ENCODE data around the gene ACO2.

The ACO2 gene

DNA sequence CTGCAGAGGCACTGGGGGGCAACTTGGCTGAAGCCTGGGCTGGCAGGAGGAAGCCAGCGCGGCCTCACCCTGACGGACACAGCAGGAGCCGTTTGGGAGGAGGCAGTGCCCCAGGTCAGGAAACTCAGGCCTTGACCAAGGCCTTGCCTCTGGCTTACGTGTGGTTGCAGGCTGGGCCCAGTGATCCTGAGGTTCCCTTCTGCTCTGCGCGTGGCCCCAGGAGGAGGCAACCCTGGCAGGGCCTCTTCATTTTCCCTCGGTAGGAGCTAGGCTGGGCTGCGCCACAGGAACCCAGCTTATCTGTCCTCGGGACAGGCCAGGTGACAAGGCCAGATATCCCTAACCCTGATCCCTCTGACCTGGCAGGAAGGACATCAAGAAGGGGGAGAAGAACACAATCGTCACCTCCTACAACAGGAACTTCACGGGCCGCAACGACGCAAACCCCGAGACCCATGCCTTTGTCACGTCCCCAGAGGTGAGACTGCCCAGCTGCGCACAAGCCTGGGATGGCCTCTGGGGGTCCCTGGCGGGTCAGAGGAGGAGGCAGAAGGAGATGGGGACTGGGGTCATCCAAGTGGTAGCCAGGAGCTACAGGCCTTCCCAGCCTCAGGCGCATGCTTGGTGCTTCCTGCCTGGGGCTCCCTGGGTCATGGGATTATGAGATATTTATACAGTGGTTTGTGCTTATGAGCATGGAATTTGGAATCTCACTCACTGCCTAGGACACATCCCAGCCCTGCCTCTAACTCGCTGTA is 54.7 kb downstream of the ACO2 start:
- no peak for DNase-seq (ENCODE audit: low read depth in 2 of 2)

DNA sequence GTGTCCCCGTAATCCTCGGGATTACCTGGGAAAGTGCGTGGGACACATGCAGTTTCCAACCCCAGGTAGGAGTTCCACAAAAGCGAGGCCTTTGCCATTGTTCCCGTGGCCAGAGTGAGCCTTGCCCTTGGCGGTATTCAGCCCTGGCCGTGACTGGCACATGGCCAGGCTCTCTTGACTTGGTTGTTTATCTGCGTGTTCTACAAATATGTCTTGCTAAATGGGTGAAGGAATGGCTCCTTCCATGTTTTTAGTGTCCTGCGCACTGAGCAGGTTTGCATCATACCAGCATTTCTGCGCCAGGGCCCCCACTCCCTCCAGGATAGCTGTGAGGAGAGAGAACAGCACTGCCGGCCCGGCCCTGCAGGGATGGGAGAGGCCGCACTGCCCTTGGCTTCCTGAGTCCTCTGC is 55.3 kb downstream of the ACO2 start:
- no peak for DNase-seq (ENCODE audit: low read depth in 2 of 2)

DNA sequence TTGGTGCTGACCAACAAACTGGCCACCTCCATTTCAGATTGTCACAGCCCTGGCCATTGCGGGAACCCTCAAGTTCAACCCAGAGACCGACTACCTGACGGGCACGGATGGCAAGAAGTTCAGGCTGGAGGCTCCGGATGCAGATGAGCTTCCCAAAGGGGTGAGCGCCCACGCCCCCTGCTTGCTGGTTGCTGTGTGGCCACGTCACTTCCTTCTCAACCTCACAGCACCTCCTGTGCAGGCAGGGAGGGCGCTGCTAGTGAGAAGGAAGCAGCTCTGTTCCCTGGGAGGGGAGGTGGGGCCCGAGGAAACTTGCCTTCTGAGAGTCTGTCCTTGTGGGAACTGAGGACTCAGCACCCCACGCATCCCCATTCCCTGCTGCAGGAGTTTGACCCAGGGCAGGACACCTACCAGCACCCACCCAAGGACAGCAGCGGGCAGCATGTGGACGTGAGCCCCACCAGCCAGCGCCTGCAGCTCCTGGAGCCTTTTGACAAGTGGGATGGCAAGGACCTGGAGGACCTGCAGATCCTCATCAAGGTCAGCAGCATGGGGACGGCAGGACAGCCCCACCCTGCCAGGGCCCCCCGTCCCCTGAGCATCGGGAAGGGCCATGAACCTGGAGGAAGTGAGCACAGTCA is 56.0 kb downstream of the ACO2 start:
- DNase-seq (ENCODE audit: low read depth in 2 of 2) = peak; percentile 30 to 36

GRCh38 chr22:41525450-41526225 is 56.7 kb downstream of the ACO2 start:
- DNase-seq (ENCODE audit: low read depth in 2 of 2) = no peak

GRCh38 chr22:41526226-41526829 is 57.4 kb downstream of the ACO2 start:
- DNase-seq (ENCODE audit: low read depth in 2 of 2) = no peak

DNA sequence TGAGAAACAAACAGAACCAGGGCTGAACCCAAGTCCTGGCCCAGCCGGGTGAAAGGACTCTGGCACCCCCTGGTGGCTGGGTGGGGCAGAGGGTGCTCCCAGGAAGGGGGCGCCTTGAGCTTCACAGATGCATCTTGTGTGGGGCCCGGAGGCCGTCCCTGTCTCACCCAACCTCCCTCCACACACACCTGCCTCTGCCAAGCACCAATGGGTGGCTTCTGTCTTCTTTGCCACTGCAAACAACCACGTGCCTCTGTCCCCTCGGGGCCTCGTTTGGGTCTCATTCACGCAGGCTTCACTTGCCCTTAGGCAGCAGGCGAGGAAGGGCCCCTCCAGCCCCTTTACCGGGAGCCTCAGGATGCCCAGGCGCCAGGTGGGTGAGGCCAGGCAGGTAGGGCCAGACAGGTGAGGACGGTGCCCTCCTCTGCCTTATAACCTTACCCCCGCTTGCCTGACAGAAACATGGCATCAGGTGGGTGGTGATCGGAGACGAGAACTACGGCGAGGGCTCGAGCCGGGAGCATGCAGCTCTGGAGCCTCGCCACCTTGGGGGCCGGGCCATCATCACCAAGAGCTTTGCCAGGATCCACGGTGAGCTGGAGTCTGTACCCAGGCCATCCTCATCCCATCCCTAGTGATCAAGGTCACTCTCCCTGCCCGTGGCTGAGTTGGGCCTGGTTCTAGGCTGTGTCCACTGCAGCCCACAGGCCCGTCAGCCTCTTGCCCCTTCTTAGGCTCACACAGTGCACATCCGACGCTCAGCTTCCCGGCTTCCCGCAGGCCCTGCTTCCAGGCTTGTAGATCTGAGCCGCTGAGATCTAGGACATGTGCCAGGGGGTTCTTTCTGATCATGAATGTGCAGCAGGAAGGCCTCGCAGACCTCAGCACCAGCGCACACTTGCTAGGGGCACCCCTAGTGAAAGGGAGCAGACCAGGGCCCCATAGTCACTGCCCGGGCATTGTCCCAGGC is 58.2 kb downstream of the ACO2 start:
- DNase-seq (ENCODE audit: low read depth in 2 of 2) = peak; percentile 26 to 30

- no peak for DNase-seq (ENCODE audit: low read depth in 2 of 2)
Observed at GRCh38 chr22:41528132-41528766, 59.3 kb downstream of the ACO2 start.

DNA sequence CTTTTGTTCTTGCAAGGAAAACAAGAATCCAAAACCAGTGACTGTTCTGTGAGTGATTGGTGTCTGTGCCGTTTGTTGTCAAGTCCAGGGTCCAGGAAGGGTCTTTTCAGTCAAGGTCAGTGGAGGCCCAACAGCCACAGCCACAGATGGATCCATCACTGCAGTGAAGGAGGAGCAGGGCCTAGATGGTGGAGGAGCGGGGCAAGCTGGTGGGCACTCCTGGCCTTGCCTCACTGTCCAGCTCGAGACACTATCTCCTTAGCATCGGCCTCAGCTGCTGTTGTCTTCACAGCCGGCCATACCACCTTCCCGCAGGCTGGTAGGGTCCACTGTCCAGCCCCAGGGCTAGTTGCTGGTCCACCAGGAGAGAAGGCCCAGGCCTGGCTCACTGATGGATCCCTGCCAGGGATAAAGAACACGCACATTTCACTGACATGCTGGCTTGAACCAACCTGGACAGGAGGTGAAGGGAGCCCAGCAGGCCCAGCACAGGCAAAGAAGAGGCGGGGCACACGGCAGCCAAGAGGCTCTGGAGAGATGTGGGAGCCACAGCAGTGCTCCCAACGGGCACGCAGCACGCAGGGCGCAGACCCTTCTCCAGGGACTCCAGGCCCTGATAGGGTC is 60.1 kb downstream of the ACO2 start:
- DNase-seq (ENCODE audit: low read depth in 2 of 2) = no peak

- no peak for DNase-seq (ENCODE audit: low read depth in 2 of 2)
Observed at GRCh38 chr22:41530890-41531714, 62.2 kb downstream of the ACO2 start.

DNA sequence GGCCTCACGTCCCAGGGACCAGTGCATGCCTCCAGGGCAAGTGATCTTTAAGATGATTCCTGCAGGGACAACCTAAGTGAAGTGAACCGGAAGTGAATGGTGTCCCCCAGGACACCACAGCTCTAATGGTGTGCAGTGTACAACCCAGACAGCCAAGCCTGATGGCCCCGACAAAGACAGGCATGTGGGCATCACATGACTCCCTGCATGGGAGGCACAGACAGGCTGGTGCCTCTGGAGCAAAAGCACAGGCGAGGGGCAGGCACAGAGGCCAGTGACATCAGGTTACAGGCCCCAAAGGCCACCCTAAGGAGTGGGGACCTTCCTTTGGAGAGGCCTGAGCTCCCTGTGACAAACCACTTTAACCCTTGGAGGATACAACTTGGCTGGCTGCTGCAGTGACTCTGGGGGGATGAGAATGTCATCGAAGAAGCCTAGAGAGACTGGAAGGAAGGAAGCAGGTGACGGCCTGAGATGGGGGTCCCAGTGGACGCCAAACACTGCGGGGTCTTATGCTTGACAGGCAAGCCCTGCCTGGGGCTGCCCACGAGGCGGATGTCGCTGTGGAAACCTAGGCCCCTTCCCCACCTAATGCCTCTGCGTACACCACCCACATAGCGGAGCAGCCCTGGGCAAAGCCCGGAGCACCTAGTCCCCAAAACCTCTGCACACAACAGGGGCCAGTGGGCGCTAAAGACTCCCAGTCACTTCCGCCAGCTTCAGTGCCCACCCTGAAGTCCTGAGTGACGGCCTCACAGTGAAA is 63.0 kb downstream of the ACO2 start:
- no peak for DNase-seq (ENCODE audit: low read depth in 2 of 2)

DNA sequence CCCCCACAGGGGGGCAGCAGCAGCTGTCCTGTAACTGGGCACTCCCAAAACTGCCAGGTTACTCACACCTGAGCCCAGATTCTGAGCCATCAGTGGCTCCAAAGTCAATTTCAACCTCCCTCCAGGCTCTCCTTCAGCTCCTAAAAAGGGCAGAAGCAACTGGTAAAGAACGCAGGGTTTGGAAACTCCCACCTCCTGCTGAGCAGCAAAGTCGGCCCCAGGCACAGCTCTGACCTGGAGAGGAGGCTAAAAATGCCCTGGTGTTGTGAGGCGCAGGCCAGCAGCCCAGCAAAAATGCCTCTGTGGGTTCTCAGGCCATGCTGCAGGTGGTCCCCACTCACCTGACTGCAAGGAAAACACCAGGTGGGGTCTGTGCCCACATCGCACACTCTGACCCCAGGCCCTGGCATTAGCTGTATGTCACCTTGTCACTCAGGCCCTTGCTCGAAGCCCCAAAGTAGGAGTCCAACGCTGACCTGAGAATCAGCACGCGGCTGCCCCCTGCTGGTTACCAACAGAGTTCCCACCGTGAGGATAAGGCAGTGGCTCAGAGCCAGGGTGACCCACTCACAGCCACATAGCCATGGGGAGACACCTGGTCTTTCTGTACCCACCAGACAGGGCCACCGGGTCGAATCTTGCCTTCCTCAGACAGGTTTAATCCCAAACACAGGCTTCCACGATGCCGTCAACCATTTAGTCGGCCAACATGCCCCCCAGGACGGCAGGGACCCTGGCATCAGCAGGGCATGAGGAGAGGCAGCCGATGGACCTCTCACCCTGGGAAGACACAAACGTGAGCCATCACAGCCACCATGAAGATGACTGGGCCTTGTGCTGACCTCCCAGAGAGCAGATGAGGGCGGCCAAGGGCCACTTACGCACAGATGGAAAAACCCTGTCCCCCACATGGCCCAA is 64.2 kb downstream of the ACO2 start:
- peak in 1 of 2 donors; percentile 18 for DNase-seq (ENCODE audit: low read depth in 2 of 2)

GRCh38 chr22:41534219-41534618 is 65.3 kb downstream of the ACO2 start:
- no peak for DNase-seq (ENCODE audit: low read depth in 2 of 2)

GRCh38 chr22:41535244-41535643 is 66.3 kb downstream of the ACO2 start:
- DNase-seq (ENCODE audit: low read depth in 2 of 2) = no peak

DNA sequence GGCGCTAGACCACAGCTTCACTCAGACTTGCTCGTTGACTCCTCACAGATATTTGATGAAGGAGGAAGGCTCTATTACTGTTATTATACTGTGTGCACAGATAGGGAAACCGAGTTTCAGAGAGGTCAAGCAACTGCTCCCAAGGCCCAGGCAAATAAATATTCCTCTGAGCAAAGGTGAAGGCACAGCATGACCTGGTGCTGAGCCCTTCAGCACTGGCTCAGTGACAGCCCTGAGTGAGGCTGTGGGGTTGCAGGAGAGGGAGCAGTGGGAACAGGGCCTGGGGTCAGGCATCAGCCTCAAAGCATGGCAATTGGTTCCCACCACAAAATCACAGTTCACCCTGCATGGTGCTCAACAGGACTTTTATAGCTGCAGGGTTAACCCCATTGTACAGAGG is 68.3 kb downstream of the ACO2 start:
- no peak for DNase-seq (ENCODE audit: low read depth in 2 of 2)

- no peak for DNase-seq (ENCODE audit: low read depth in 2 of 2)
Observed at GRCh38 chr22:41538583-41538982, 69.7 kb downstream of the ACO2 start.

DNA sequence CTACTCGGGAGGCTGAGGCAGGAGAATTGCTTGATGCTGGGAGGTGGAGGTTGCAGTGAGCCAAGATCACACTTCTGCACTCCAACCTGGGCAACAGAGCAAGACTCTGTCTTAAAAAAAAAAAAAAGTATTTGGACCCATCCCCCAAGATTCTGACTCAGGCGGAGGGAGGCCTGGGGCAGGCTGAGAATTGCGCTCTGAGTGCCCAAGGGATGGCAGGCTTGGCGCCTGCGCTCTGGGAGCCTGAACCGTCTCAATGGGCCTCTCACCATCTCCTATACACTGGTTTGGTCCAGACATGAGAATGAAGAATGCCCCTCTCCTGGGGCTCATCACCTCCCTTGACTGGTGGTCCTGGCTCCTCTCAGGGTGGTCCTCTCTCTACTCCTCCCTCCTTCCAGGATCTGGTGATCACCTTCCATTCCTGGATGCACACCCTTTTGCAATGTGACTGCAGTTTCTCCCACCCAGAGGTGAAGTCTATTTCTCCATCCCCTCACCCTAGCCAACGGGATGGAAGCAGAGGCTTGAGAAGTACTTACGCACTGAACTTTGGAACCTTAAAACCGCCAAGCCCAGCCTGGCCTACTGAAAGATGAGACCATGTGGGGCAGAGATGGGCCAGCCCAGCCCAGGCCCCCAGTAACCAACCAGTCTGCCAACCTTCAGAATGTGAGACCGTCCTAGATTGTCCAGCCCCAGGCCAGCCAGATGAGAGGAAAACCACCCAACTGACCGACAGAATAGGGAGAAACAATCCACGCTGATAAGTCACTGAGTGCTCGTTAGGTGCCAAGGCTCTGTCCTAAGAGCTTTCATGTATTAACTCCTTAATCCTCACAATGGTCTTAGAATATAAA is 70.5 kb downstream of the ACO2 start:
- DNase-seq (ENCODE audit: low read depth in 2 of 2) = no peak

DNA sequence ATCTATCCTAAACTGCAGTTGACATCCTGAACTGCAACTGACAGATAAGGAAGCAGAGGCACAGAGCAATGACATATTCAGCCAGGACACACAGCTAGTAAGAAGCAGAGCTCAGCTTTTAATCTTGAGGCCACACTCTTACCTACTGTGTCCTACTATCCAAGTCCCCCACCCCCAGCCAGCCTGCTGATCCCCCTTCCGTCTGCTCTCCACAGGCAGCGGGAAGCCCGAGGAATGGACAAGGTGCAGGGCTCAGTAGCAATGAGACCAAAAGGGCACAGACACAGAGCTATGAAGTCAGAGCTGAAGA is 71.0 kb downstream of the ACO2 start:
- no peak for DNase-seq (ENCODE audit: low read depth in 2 of 2)
